HG03558 (cell line): ENCODE data around the gene ISG20L2.

ENCODE experiments used
- ATAC-seq: cut with Tn5 transposase; IDR thresholded peaks from one replicate; pipeline ENCODE4 v1.9.1; 2021; ENCODE audit warnings: moderate number of reproducible peaks; ENCODE audit not compliant: unreplicated experiment; ENCODE audit errors: extremely low read depth

The ISG20L2 gene

GRCh38 chr1:156755527-156755950 is 27.0 kb upstream of the ISG20L2 start:
- no peak for ATAC-seq

- no peak for ATAC-seq
Measured at GRCh38 chr1:156754219-156754618, 25.7 kb upstream of the ISG20L2 start.

- ATAC-seq, result no peak
Measured at GRCh38 chr1:156752843-156753482, 24.4 kb upstream of the ISG20L2 start.

GRCh38 chr1:156751757-156752481 is 23.4 kb upstream of the ISG20L2 start:
- ATAC-seq, result peak; percentile 54

GRCh38 chr1:156751451-156751756 is 22.8 kb upstream of the ISG20L2 start, which contains the start of gene HDGF:
HDGF (minus strand) TSS chr1:156751675; CDS start chr1:156751429, 246 bp downstream.
- ATAC-seq, result peak; percentile 2

GRCh38 chr1:156750711-156751450 is 22.3 kb upstream of the ISG20L2 start:
- ATAC-seq, result no peak

- ATAC-seq, result no peak
Measured at GRCh38 chr1:156750191-156750672, 21.7 kb upstream of the ISG20L2 start.

GRCh38 chr1:156749419-156750118 is 21.0 kb upstream of the ISG20L2 start:
- ATAC-seq, result no peak

- no peak for ATAC-seq
Measured at GRCh38 chr1:156748670-156749418, 20.3 kb upstream of the ISG20L2 start.

GRCh38 chr1:156747742-156748669 is 19.4 kb upstream of the ISG20L2 start:
- no peak for ATAC-seq

- ATAC-seq, result no peak
Measured at GRCh38 chr1:156746728-156747631, 18.4 kb upstream of the ISG20L2 start.

GRCh38 chr1:156746406-156746727 is 17.8 kb upstream of the ISG20L2 start:
- no peak for ATAC-seq

- ATAC-seq, result no peak
Measured at GRCh38 chr1:156745881-156746280, 17.3 kb upstream of the ISG20L2 start.

GRCh38 chr1:156744786-156745419 is 16.3 kb upstream of the ISG20L2 start:
- no peak for ATAC-seq

GRCh38 chr1:156744344-156744743 is 15.8 kb upstream of the ISG20L2 start:
- no peak for ATAC-seq

GRCh38 chr1:156743367-156744302 is 15.1 kb upstream of the ISG20L2 start:
- ATAC-seq, result no peak
